ENCODE measurements around the gene EHD1. TPM values are rescaled to one million over a fixed set of nuclear protein-coding genes. Genes with fewer than 3 reads are reported as not detected.
A peak's percentile ranks its signal among the peaks of the same experiment; 100 is the strongest.

The EHD1 gene
- total RNA-seq, 1 donor from 2014 or later, result 57.2 TPM

GRCh38 chr11:64891215-64891848 is 12.9 kb upstream of the EHD1 start:
- Mint-ChIP-seq H3K4me3 (ENCODE audit: low read depth) (peak overlapping the region; percentile 65), H3K4me1 (ENCODE audit: low read depth) (peaks cover 44% of the 10 kb centered on the region), H3K9me3 (ENCODE audit: low read depth) (no peaks in the 10 kb centered on the region), H3K27me3 (no peaks in the 10 kb centered on the region), H3K36me3 (ENCODE audit: insufficient read depth) (no peaks in the 10 kb centered on the region), H3K27ac (peak overlapping the region; percentile 22)
- TF ChIP-seq, protein P1, sequence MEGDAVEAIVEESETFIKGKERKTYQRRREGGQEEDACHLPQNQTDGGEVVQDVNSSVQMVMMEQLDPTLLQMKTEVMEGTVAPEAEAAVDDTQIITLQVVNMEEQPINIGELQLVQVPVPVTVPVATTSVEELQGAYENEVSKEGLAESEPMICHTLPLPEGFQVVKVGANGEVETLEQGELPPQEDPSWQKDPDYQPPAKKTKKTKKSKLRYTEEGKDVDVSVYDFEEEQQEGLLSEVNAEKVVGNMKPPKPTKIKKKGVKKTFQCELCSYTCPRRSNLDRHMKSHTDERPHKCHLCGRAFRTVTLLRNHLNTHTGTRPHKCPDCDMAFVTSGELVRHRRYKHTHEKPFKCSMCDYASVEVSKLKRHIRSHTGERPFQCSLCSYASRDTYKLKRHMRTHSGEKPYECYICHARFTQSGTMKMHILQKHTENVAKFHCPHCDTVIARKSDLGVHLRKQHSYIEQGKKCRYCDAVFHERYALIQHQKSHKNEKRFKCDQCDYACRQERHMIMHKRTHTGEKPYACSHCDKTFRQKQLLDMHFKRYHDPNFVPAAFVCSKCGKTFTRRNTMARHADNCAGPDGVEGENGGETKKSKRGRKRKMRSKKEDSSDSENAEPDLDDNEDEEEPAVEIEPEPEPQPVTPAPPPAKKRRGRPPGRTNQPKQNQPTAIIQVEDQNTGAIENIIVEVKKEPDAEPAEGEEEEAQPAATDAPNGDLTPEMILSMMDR (IDR thresholded peaks at IDR 0.05; ENCODE audit: unreplicated experiment), result no peak
- DNase-seq (ENCODE audit: low spot score, unreplicated experiment), result no peak

GRCh38 chr11:64890522-64890939 is 12.1 kb upstream of the EHD1 start:
- TF ChIP-seq, protein P1 (IDR thresholded peaks at IDR 0.05; ENCODE audit: unreplicated experiment), result no peak
- no peaks in the 10 kb centered on the region for H3K27me3 Mint-ChIP-seq
- no peaks in the 10 kb centered on the region for H3K9me3 Mint-ChIP-seq (ENCODE audit: low read depth)
- no peak overlapping the region for H3K27ac Mint-ChIP-seq
- no peak overlapping the region for H3K4me3 Mint-ChIP-seq (ENCODE audit: low read depth)
- H3K4me1 Mint-ChIP-seq (ENCODE audit: low read depth), result peaks cover 44% of the 10 kb centered on the region
- no peaks in the 10 kb centered on the region for H3K36me3 Mint-ChIP-seq (ENCODE audit: insufficient read depth)
- DNase-seq (ENCODE audit: low spot score, unreplicated experiment), result no peak

GRCh38 chr11:64888729-64889511 is 10.5 kb upstream of the EHD1 start:
- peak overlapping the region; percentile 51 for H3K4me3 Mint-ChIP-seq (ENCODE audit: low read depth)
- peaks cover 42% of the 10 kb centered on the region for H3K4me1 Mint-ChIP-seq (ENCODE audit: low read depth)

DNA sequence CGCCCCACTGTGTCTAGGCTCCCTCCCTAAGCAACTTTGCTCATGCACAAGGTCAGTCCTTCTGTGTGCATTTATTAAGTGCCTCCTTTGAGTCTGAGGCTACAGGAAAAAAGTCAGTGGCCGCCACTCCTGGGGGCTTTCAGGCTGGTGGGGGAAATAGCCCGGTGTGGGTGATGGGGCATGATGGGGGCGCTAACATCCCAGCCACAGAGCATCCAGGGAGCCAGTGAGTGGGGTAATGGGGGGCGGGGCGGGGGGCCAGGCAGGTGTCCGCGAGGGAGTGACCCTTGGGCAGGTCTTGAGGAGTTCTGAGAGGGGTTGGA is 9.9 kb upstream of the EHD1 start:
- Mint-ChIP-seq H3K36me3 (ENCODE audit: insufficient read depth) (no peaks in the 10 kb centered on the region), H3K4me1 (ENCODE audit: low read depth) (peaks cover 36% of the 10 kb centered on the region), H3K4me3 (ENCODE audit: low read depth) (no peak overlapping the region), H3K27me3 (peaks cover 3% of the 10 kb centered on the region), H3K9me3 (ENCODE audit: low read depth) (no peaks in the 10 kb centered on the region), H3K27ac (peak overlapping the region; percentile 7)
- TF ChIP-seq, protein P1 (IDR thresholded peaks at IDR 0.05; ENCODE audit: unreplicated experiment), result no peak
- DNase-seq (ENCODE audit: low spot score, unreplicated experiment), result no peak

More at GRCh38 chr11:64888729-64889511, 10.5 kb upstream of the EHD1 start:
- no peaks in the 10 kb centered on the region for H3K9me3 Mint-ChIP-seq (ENCODE audit: low read depth)
- DNase-seq (ENCODE audit: low spot score, unreplicated experiment), result no peak
- H3K27me3 Mint-ChIP-seq, result peaks cover 3% of the 10 kb centered on the region
- no peaks in the 10 kb centered on the region for H3K36me3 Mint-ChIP-seq (ENCODE audit: insufficient read depth)
- peak overlapping the region; percentile 90 for H3K27ac Mint-ChIP-seq
- TF ChIP-seq, protein P1 (IDR thresholded peaks at IDR 0.05; ENCODE audit: unreplicated experiment), result no peak

- DNase-seq (ENCODE audit: low spot score, unreplicated experiment), result peak; percentile 78
- Mint-ChIP-seq H3K9me3 (ENCODE audit: low read depth) (no peaks in the 10 kb centered on the region), H3K27me3 (peaks cover 3% of the 10 kb centered on the region), H3K4me3 (ENCODE audit: low read depth) (peak overlapping the region; percentile 64), H3K4me1 (ENCODE audit: low read depth) (peaks cover 36% of the 10 kb centered on the region), H3K36me3 (ENCODE audit: insufficient read depth) (no peaks in the 10 kb centered on the region), H3K27ac (peak overlapping the region; percentile 7)
- TF ChIP-seq, protein P1 (IDR thresholded peaks at IDR 0.05; ENCODE audit: unreplicated experiment), result peak; percentile 99
Observed at GRCh38 chr11:64887757-64888405, 9.5 kb upstream of the EHD1 start.
